Lung (tissue), 12 donors: ENCODE results near the gene RNF214. TPM values are rescaled to one million over a fixed set of nuclear protein-coding genes. Genes with fewer than 3 reads are reported as not detected.

Source experiments
- ATAC-seq: fragments of 200-7000 bp; cut with Tn5 transposase; one replicate; pipeline ENCODE4 v1.9.1; 2020; ENCODE audit warnings: moderate number of reproducible peaks; ENCODE audit not compliant: insufficient read depth, low FRiP score
- DNase-seq, 3 donors: peaks; one replicate each; pipeline ENCODE4 v3.0.0-alpha.2; 2013 to 2017
- H3K27ac ChIP-seq, 2 donors: one replicate each; pipeline ENCODE4 v1.5.1; 2013; ENCODE audit warnings: mild to moderate bottlenecking in 2 of 2, moderate library complexity in 2 of 2, control low read depth in 1 of 2, inconsistent platforms in 1 of 2, low read depth in 1 of 2, low read length in 1 of 2
- H3K27me3 ChIP-seq, 3 donors: one replicate each; pipeline ENCODE4 v1.5.1; 2013; ENCODE audit warnings: low read length in 2 of 3; ENCODE audit not compliant: control insufficient read depth in 3 of 3, insufficient read depth in 3 of 3
- H3K36me3 ChIP-seq, 4 donors: one replicate each; pipeline ENCODE4 v1.5.1; 2013; ENCODE audit warnings: low read length in 4 of 4, mild to moderate bottlenecking in 1 of 4, moderate library complexity in 1 of 4; ENCODE audit not compliant: control insufficient read depth in 4 of 4, insufficient read depth in 4 of 4
- H3K4me1 ChIP-seq, 5 donors: one replicate each; pipeline ENCODE4 v1.5.1; 2013; ENCODE audit warnings: low read length in 5 of 5, mild to moderate bottlenecking in 2 of 5, moderate library complexity in 1 of 5; ENCODE audit not compliant: control insufficient read depth in 5 of 5, insufficient read depth in 5 of 5
- H3K4me3 ChIP-seq: one replicate; pipeline ENCODE4 v1.5.1; 2013; ENCODE audit warnings: mild to moderate bottlenecking, control low read depth, moderate library complexity
- H3K9ac ChIP-seq, 2 donors: one replicate each; pipeline ENCODE4 v1.5.1; 2013; ENCODE audit warnings: low read length in 2 of 2, control low read depth in 1 of 2; ENCODE audit not compliant: insufficient read depth in 1 of 2
- H3K9me3 ChIP-seq, 4 donors: one replicate each; pipeline ENCODE4 v1.5.1; 2013; ENCODE audit warnings: low read length in 3 of 4, mild to moderate bottlenecking in 1 of 4, moderate library complexity in 1 of 4; ENCODE audit not compliant: control insufficient read depth in 4 of 4, insufficient read depth in 3 of 4
- CTCF ChIP-seq: IDR thresholded peaks from 2 replicates; pipeline ENCODE4 v1.5.1; 2012; ENCODE audit warnings: mild to moderate bottlenecking; ENCODE audit errors: control extremely low read depth, extremely low read depth
- WGBS, 2 donors: extraction: QIAGEN DNeasy Blood & Tissue Kit; methylation state at CpG; one replicate each; pipeline ENCODE4 v1.1.7; 2013; 5-methylcytosine and 5-hydroxymethylcytosine counted together
- polyA plus RNA-seq, 2 donors: library from polyadenylated mRNA; stranded (reverse); fragments of 200-250 nt; gene quantifications; one replicate each; pipeline ENCODE4 v1.2.1, GENCODE V29; 2013
- total RNA-seq, 2 donors: library from RNA; depleted of rRNA in 1 of 2; stranded (reverse); fragments of >200 nt in 1 of 2; gene quantifications; one replicate each; pipeline ENCODE4 v1.2.1, GENCODE V29; 2014 to 2021
- donor health status: control.
- donor health status: control.
- donor health status: Bipolar disorder and iron deficiency.
- donor health status: healthy.
- donor health status: DM: yes; HTN: yes; CAD: no.

The RNF214 gene
- total and polyA plus RNA-seq, 4 donors: 8.6 to 19.8 (median 14.6) TPM

GRCh38 chr11:117230999-117231841, 1.3 kb upstream of the RNF214 start:
- TF ChIP-seq CTCF: no peak
- ATAC-seq: no peak
- DNase-seq: no peak
- H3K27me3 ChIP-seq: no peaks in the 10 kb centered on the region
- peak overlapping the region; percentile 89 to 99 for H3K27ac ChIP-seq
- H3K36me3 ChIP-seq: peaks cover 3 to 25% (median 9%) of the 10 kb centered on the region in 4 donors
- peak overlapping the region; percentile 37 to 65 for H3K9ac ChIP-seq
- peaks cover 4 to 23% (median 11%) of the 10 kb centered on the region in 5 donors for H3K4me1 ChIP-seq
- 8 to 13% methylated on average over 14 of the region's 14 CpGs for WGBS, 2 donors
- H3K9me3 ChIP-seq: no peaks in the 10 kb centered on the region
- peak overlapping the region; percentile 93 for H3K4me3 ChIP-seq

GRCh38 chr11:117231842-117232091, 704 bp upstream of the RNF214 start, which contains the start of gene PCSK7:
PCSK7 (minus strand) TSS chr11:117232073; CDS start chr11:117229844, 2,229 bp downstream.
- 0% methylated on average over 8 to 13 of the region's 13 CpGs for WGBS, 2 donors
- ATAC-seq: no peak
- peak within 1 kb of the TSS; percentile 95 to 99 for H3K27ac ChIP-seq
- peaks cover 0 to 23% (median 11%) of the 10 kb centered on the region in 4 donors for H3K36me3 ChIP-seq
- H3K4me1 ChIP-seq: peaks cover 4 to 23% (median 11%) of the 10 kb centered on the region in 5 donors
- TF ChIP-seq CTCF: no peak
- H3K27me3 ChIP-seq: no peaks in the 10 kb centered on the region
- H3K9me3 ChIP-seq: no peaks in the 10 kb centered on the region
- DNase-seq: no peak
- peak within 1 kb of the TSS; percentile 73 to 82 for H3K9ac ChIP-seq
- peak within 1 kb of the TSS; percentile 93 for H3K4me3 ChIP-seq

- H3K27ac ChIP-seq: peak overlapping the region; percentile 82 to 87
- peak; percentile 1 for ATAC-seq
- H3K4me3 ChIP-seq: peak overlapping the region; percentile 82
- H3K9me3 ChIP-seq: no peaks in the 10 kb centered on the region
- TF ChIP-seq CTCF: no peak
- H3K4me1 ChIP-seq: peaks cover 4 to 23% (median 11%) of the 10 kb centered on the region in 5 donors
- H3K27me3 ChIP-seq: no peaks in the 10 kb centered on the region
- 2% methylated on average over 21 to 26 of the region's 27 CpGs for WGBS, 2 donors
- DNase-seq: peak in 2 of 3 donors; percentile 12 to 18
- H3K9ac ChIP-seq: peak overlapping the region; percentile 73 to 82
- peaks cover 0 to 16% (median 11%) of the 10 kb centered on the region in 4 donors for H3K36me3 ChIP-seq
Measured at GRCh38 chr11:117232911-117233409, 489 bp downstream of the RNF214 start.
